K562 (cell line): ENCODE measurements around the gene SFPQ. TPM values are rescaled to one million over a fixed set of nuclear protein-coding genes. Genes with fewer than 3 reads are reported as not detected.

ENCODE experiments used
- CHD1 ChIP-seq: fragments of 200-600 bp; sonication (generic); IDR thresholded peaks from one replicate; pipeline ENCODE4 v1.6.1; 2012; ENCODE audit warnings: mild to moderate bottlenecking, moderate library complexity, low read length, inconsistent platforms
- CTBP1 ChIP-seq: fragments of 450-650 bp; IDR thresholded peaks from 2 replicates; pipeline ENCODE4 v1.6.1; 2016; ENCODE audit warnings: borderline replicate concordance
- E2F6 ChIP-seq, 2 experiments: IDR thresholded peaks; 2 replicates each; pipeline ENCODE4 v1.6.1; 2011; ENCODE audit warnings: borderline replicate concordance in 1 of 2, control low read depth in 1 of 2, low read depth in 1 of 2, low read length in 1 of 2, mild to moderate bottlenecking in 1 of 2, mixed read lengths in 1 of 2, moderate library complexity in 1 of 2; ENCODE audit not compliant: insufficient read depth in 1 of 2, insufficient read length in 1 of 2, poor library complexity in 1 of 2, severe bottlenecking in 1 of 2; ENCODE audit errors: extremely low read depth in 1 of 2
- IRF1 ChIP-seq: sonication (generic); formaldehyde crosslinking; IDR thresholded peaks from 2 replicates; pipeline ENCODE4 v1.8.0; 2022; ENCODE audit warnings: missing genetic modification reagents, mild to moderate bottlenecking, borderline replicate concordance
- JUND ChIP-seq, 2 experiments: IDR thresholded peaks; 2 replicates in 1 of 2; 3 replicates in 1 of 2; pipeline ENCODE4 v1.6.1; 2011; ENCODE audit warnings: borderline replicate concordance in 2 of 2, low read depth in 2 of 2, low read length in 2 of 2, improper control_type of control experiment in 1 of 2, missing biosample characterization in 1 of 2, missing genetic modification characterization in 1 of 2, missing genetic modification reagents in 1 of 2
- KLF6 ChIP-seq: fragments of 250-450 bp; sonication (Bioruptor Pico); IDR thresholded peaks from 2 replicates; pipeline ENCODE4 v1.4.0; 2020; ENCODE audit warnings: mild to moderate bottlenecking, moderate library complexity, borderline replicate concordance
- OTX1 ChIP-seq: fragments of 450-650 bp; formaldehyde crosslinking; IDR thresholded peaks from 2 replicates; pipeline ENCODE4 v1.4.0; 2022; ENCODE audit warnings: mild to moderate bottlenecking
- RBM15 ChIP-seq: fragments of 200-400 bp; formaldehyde crosslinking; IDR thresholded peaks from 2 replicates; pipeline ENCODE4 v1.6.1; 2018; ENCODE audit warnings: mild to moderate bottlenecking, low read length, moderate library complexity; ENCODE audit not compliant: insufficient read depth
- RFX7 ChIP-seq: fragments of 250-450 bp; sonication (Bioruptor Pico); IDR thresholded peaks from 2 replicates; pipeline ENCODE4 v1.5.1; 2021; ENCODE audit warnings: mild to moderate bottlenecking
- RUNX1 ChIP-seq: sonication (generic); IDR thresholded peaks from 2 replicates; pipeline ENCODE4 v1.6.1; 2016; ENCODE audit warnings: antibody characterized with exemption, low read depth
- SAP30 ChIP-seq: fragments of 200-600 bp; sonication (generic); IDR thresholded peaks from 2 replicates; pipeline ENCODE4 v1.6.1; 2012; ENCODE audit warnings: borderline replicate concordance, low read depth, mild to moderate bottlenecking, moderate library complexity, low read length, control low read depth, inconsistent platforms; ENCODE audit not compliant: insufficient read depth, poor library complexity, severe bottlenecking
- SPI1 ChIP-seq: IDR thresholded peaks from 2 replicates; pipeline ENCODE4 v1.6.1; 2011; ENCODE audit warnings: low read depth, low read length, control low read depth, borderline replicate concordance
- ZFP91 ChIP-seq: sonication (generic); formaldehyde crosslinking; IDR thresholded peaks from 2 replicates; pipeline ENCODE4 v1.8.0; 2022; ENCODE audit warnings: mild to moderate bottlenecking, missing genetic modification reagents
- ZNF143 ChIP-seq: sonication (generic); formaldehyde crosslinking; IDR thresholded peaks from 2 replicates; pipeline ENCODE4 v1.9.0; 2022; ENCODE audit warnings: mild to moderate bottlenecking, missing genetic modification reagents
- ZNF253 ChIP-seq: fragments of 250-450 bp; sonication (Bioruptor Pico); conservative IDR thresholded peaks from 2 replicates; pipeline ENCODE4 v1.6.1; 2021; ENCODE audit warnings: mild to moderate bottlenecking
- ZNF511 ChIP-seq: sonication (generic); formaldehyde crosslinking; IDR thresholded peaks from 2 replicates; pipeline ENCODE4 v1.8.0; 2022; ENCODE audit warnings: mild to moderate bottlenecking, missing genetic modification reagents
- ZZZ3 ChIP-seq: fragments of 450-650 bp; IDR thresholded peaks from 2 replicates; pipeline ENCODE4 v1.6.1; 2016; ENCODE audit warnings: antibody characterized with exemption, mild to moderate bottlenecking, moderate library complexity
- polyA plus RNA-seq, 8 experiments: library from polyadenylated mRNA; depleted of rRNA in 4 of 8; stranded (reverse) in 5 of 8; unstranded in 3 of 8; fragments of >200 nt; fragmentation: Nextera tagmentation in 2 of 8; fragmentation: Illumina TruSeq in 1 of 8; extraction: Ambion mirVana in 2 of 8; extraction: Trizol in 1 of 8; gene quantifications; 2 replicates each; pipeline versions ENCODE4 v1.2.1 to v1.2.3, GENCODE V29; 2011 to 2014; ENCODE audit warnings: inconsistent platforms in 1 of 8, missing spikeins in 1 of 8
- total RNA-seq, 7 experiments: library from RNA; depleted of rRNA in 6 of 7; stranded (reverse); fragments of >200 nt in 6 of 7; fragmentation: Illumina TruSeq in 2 of 7; extraction: Trizol in 2 of 7; gene quantifications; 2 replicates each; pipeline versions ENCODE4 v1.2.1 to v1.2.3, GENCODE V29; 2011 to 2021; ENCODE audit warnings: low replicate concordance in 1 of 7
- TF ChIP-seq, protein P1 (sequence below): fragments of 150-350 bp; conservative IDR thresholded peaks from 2 replicates; pipeline ENCODE4 v1.6.1; 2014; ENCODE audit warnings: low read length

Gene SFPQ
- total and polyA plus RNA-seq, 9 of the 15 experiments (the other 6 are each of a cell fraction or from before 2014, with no cell fraction given), result 69.7 to 562 (median 399) TPM

- TF ChIP-seq IRF1 (CRISPR knock-in tag) (no peak), SPI1 (no peak), OTX1 (CRISPR knock-in tag) (no peak; the same call in 1 of the 2 replicates), JUND (IDR thresholded peaks at IDR 0.05; ENCODE audit: borderline replicate concordance, low read depth, low read length) (peak; percentile 72), JUND (tag; IDR thresholded peaks at IDR 0.05; ENCODE audit: borderline replicate concordance, low read depth, low read length) (no peak; the same call in 1 of the 3 replicates), SAP30 (peak; percentile 84), RFX7 (no peak), E2F6 (IDR thresholded peaks at IDR 0.05; ENCODE audit: borderline replicate concordance in 1 of 2, extremely low read depth in 1 of 2, insufficient read depth in 1 of 2, insufficient read length in 1 of 2, low read depth in 1 of 2, low read length in 1 of 2, poor library complexity in 1 of 2, severe bottlenecking in 1 of 2) (peak; percentile 13 to 53), ZZZ3 (peak; percentile 83), ZNF253 (CRISPR knock-in tag) (no peak), RBM15 (0 out of 2 replicates have a peak, but pooled peaks have one; percentile 70), ZNF143 (CRISPR knock-in tag) (no peak; the same call in 1 of the 2 replicates), KLF6 (no peak), ZNF511 (CRISPR knock-in tag) (peak; percentile 93), RUNX1 (no peak), CTBP1 (peak; percentile 70; the same call in 1 of the 2 replicates), CHD1 (no peak), ZFP91 (CRISPR knock-in tag) (no peak)
- TF ChIP-seq, protein P1, sequence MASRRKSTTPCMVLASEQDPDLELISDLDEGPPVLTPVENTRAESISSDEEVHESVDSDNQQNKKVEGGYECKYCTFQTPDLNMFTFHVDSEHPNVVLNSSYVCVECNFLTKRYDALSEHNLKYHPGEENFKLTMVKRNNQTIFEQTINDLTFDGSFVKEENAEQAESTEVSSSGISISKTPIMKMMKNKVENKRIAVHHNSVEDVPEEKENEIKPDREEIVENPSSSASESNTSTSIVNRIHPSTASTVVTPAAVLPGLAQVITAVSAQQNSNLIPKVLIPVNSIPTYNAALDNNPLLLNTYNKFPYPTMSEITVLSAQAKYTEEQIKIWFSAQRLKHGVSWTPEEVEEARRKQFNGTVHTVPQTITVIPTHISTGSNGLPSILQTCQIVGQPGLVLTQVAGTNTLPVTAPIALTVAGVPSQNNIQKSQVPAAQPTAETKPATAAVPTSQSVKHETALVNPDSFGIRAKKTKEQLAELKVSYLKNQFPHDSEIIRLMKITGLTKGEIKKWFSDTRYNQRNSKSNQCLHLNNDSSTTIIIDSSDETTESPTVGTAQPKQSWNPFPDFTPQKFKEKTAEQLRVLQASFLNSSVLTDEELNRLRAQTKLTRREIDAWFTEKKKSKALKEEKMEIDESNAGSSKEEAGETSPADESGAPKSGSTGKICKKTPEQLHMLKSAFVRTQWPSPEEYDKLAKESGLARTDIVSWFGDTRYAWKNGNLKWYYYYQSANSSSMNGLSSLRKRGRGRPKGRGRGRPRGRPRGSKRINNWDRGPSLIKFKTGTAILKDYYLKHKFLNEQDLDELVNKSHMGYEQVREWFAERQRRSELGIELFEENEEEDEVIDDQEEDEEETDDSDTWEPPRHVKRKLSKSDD, result 0 out of 2 replicates have a peak, but pooled peaks have one; percentile 15
Measured at GRCh38 chr1:35192853-35193664, at the start of gene SFPQ (continued).
